Naive thymus-derived CD4-positive, alpha-beta T cell (primary cell): ENCODE results near the gene DGKI. TPM values are rescaled to one million over a fixed set of nuclear protein-coding genes. Genes with fewer than 3 reads are reported as not detected.
"Not testable (repeated sequence)": the region's sequence is repeated elsewhere in the genome, so short reads cannot be mapped to it uniquely, and the experiment has no call there.

Source experiments
- ATAC-seq: fragments of 150-1000 bp; cut with Tn5 transposase; 2 replicates; pipeline ENCODE4 v1.10.0; 2021; ENCODE audit warnings: mild to moderate bottlenecking, moderate library complexity
- CTCF ChIA-PET: fragments of 350-600 bp; sonication (Branson Sonifier 250); formaldehyde crosslinking; loops from one replicate; lab custom pipeline; 2021; ENCODE audit warnings: antibody characterized with exemption; lab: Charles Lee
- POLR2A ChIA-PET: fragments of 350-600 bp; sonication (Branson Sonifier 250); formaldehyde crosslinking; loops from one replicate; lab custom pipeline; 2021; ENCODE audit warnings: antibody characterized with exemption, inconsistent platforms; lab: Charles Lee
- DNase-seq, 9 donors: peaks; one replicate each; pipeline versions ENCODE4 v3.0.0 to v3.0.0-alpha.2; 2020 to 2022; ENCODE audit warnings: mixed read lengths in 1 of 9
- H3K27ac ChIP-seq: one replicate; pipeline ENCODE4 v1.7.0; 2013; ENCODE audit warnings: mild to moderate bottlenecking, low read depth, low read length, moderate library complexity
- H3K27me3 ChIP-seq, 2 donors: one replicate each; pipeline ENCODE4 v1.7.0; 2013; ENCODE audit warnings: low read length in 2 of 2, mild to moderate bottlenecking in 2 of 2, moderate library complexity in 2 of 2; ENCODE audit not compliant: control insufficient read depth in 2 of 2, insufficient read depth in 2 of 2
- H3K36me3 ChIP-seq, 3 experiments: 1 replicate in 2 of 3; 2 replicates in 1 of 3; pipeline ENCODE4 v1.7.0; 2013; ENCODE audit warnings: low read length in 3 of 3, mild to moderate bottlenecking in 3 of 3, moderate library complexity in 1 of 3; ENCODE audit not compliant: insufficient read depth in 3 of 3, control insufficient read depth in 2 of 3
- H3K4me1 ChIP-seq, 2 donors: one replicate each; pipeline ENCODE4 v1.7.0; 2013; ENCODE audit warnings: low read length in 2 of 2, mild to moderate bottlenecking in 2 of 2, moderate library complexity in 1 of 2; ENCODE audit not compliant: control insufficient read depth in 2 of 2, insufficient read depth in 2 of 2
- H3K4me3 ChIP-seq: 2 replicates; pipeline ENCODE4 v1.7.0; 2013; ENCODE audit warnings: mild to moderate bottlenecking, low read length
- H3K9me3 ChIP-seq, 3 experiments: 1 replicate in 2 of 3; 2 replicates in 1 of 3; pipeline ENCODE4 v1.7.0; 2013; ENCODE audit warnings: low read length in 3 of 3; ENCODE audit not compliant: control insufficient read depth in 2 of 3
- H3K27ac Mint-ChIP-seq, 9 donors: one replicate each; pipeline ENCODE4 v1.8.0; 2020 to 2022; ENCODE audit warnings: mixed read lengths in 9 of 9, mild to moderate bottlenecking in 8 of 9, moderate library complexity in 5 of 9, inconsistent platforms in 2 of 9
- H3K27me3 Mint-ChIP-seq, 5 donors: one replicate each; pipeline ENCODE4 v1.8.0; 2021 to 2022; ENCODE audit warnings: mixed read lengths in 5 of 5, mild to moderate bottlenecking in 1 of 5
- H3K36me3 Mint-ChIP-seq, 5 donors: one replicate each; pipeline ENCODE4 v1.8.0; 2020 to 2022; ENCODE audit warnings: mixed read lengths in 5 of 5, mild to moderate bottlenecking in 3 of 5, inconsistent platforms in 1 of 5
- H3K4me1 Mint-ChIP-seq, 7 donors: one replicate each; pipeline ENCODE4 v1.8.0; 2020 to 2022; ENCODE audit warnings: mixed read lengths in 7 of 7, mild to moderate bottlenecking in 3 of 7, inconsistent platforms in 1 of 7
- H3K4me3 Mint-ChIP-seq, 10 donors: one replicate each; pipeline ENCODE4 v1.8.0; 2020 to 2022; ENCODE audit warnings: mild to moderate bottlenecking in 10 of 10, mixed read lengths in 10 of 10, moderate library complexity in 6 of 10, inconsistent platforms in 2 of 10
- H3K9me3 Mint-ChIP-seq, 11 donors: one replicate each; pipeline ENCODE4 v1.8.0; 2020 to 2022; ENCODE audit warnings: mixed read lengths in 11 of 11, mild to moderate bottlenecking in 4 of 11, inconsistent platforms in 1 of 11, moderate library complexity in 1 of 11
- intact Hi-C, 2 donors: fragments of 100-400 bp; cut with micrococcal nuclease; formaldehyde crosslinking; loops; one replicate each; pipeline ENCODE4 v1.15.1; 2023
- polyA plus RNA-seq, 2 donors: library from polyadenylated mRNA; unstranded; fragments of 300-500 nt; fragmentation: Illumina TruSeq; gene quantifications; one replicate each; pipeline ENCODE4 v1.2.3, GENCODE V29; 2021
- total RNA-seq, 6 experiments: library from RNA in 5 of 6; stranded (reverse) in 5 of 6; gene quantifications; 1 replicate in 5 of 6; 2 replicates in 1 of 6; pipeline ENCODE4 v1.2.3 and lab custom pipeline; 2021 to 2026

Gene DGKI
- total and polyA plus RNA-seq, 7 experiments from 2014 or later = 1.3 TPM; not detected in 6

- POLR2A ChIA-PET, ATAC-seq, H3K27ac Mint-ChIP-seq: not testable (repeated sequence)
Observed at GRCh38 chr7:137832990-137833389, 13.8 kb downstream of the DGKI start.

GRCh38 chr7:137832382-137832781 lies 14.4 kb downstream of the DGKI start:
- Mint-ChIP-seq H3K27me3 (peaks cover 5 to 35% (median 30%) of the 10 kb centered on the region in 5 donors), H3K27ac (no peak overlapping the region), H3K36me3 (peaks cover 0 to 8% (median 0%) of the 10 kb centered on the region in 5 donors), H3K4me3 (no peak overlapping the region), H3K4me1 (no peaks in the 10 kb centered on the region), H3K9me3 (peaks cover 0 to 42% (median 15%) of the 10 kb centered on the region in 11 donors)
- no peaks in the 10 kb centered on the region for H3K27me3 ChIP-seq
- intact Hi-C loops = no loop called here
- no peak overlapping the region for H3K27ac ChIP-seq
- POLR2A ChIA-PET = no interaction called here
- ATAC-seq = no peak
- no peak overlapping the region for H3K4me3 ChIP-seq
- no peaks in the 10 kb centered on the region for H3K4me1 ChIP-seq
- peaks cover 0 to 11% (median 0%) of the 10 kb centered on the region in 3 experiments for H3K9me3 ChIP-seq
- no peak for DNase-seq
- CTCF ChIA-PET = no interaction called here
- H3K36me3 ChIP-seq = no peaks in the 10 kb centered on the region

More at GRCh38 chr7:137832990-137833389, 13.8 kb downstream of the DGKI start:
- H3K4me3 ChIP-seq, H3K4me1 Mint-ChIP-seq, DNase-seq, H3K36me3 ChIP-seq, CTCF ChIA-PET, H3K4me1 ChIP-seq, H3K27ac ChIP-seq, H3K36me3 Mint-ChIP-seq, intact Hi-C loops, H3K4me3 Mint-ChIP-seq, H3K27me3 ChIP-seq: not testable (repeated sequence)
- H3K9me3 ChIP-seq = peaks cover 0 to 11% (median 0%) of the 10 kb centered on the region in 3 experiments
- peaks cover 0 to 42% (median 15%) of the 10 kb centered on the region in 11 donors for H3K9me3 Mint-ChIP-seq
- H3K27me3 Mint-ChIP-seq = peaks cover 2 to 32% (median 24%) of the 10 kb centered on the region in 5 donors

GRCh38 chr7:137831555-137831954 lies 15.2 kb downstream of the DGKI start:
- H3K27ac Mint-ChIP-seq, intact Hi-C loops, POLR2A ChIA-PET, H3K36me3 ChIP-seq, H3K4me3 Mint-ChIP-seq, DNase-seq, H3K4me1 ChIP-seq, H3K27ac ChIP-seq, H3K36me3 Mint-ChIP-seq, H3K4me1 Mint-ChIP-seq, H3K27me3 ChIP-seq, CTCF ChIA-PET, ATAC-seq, H3K4me3 ChIP-seq: not testable (repeated sequence)
- H3K9me3 ChIP-seq = peaks cover 0 to 11% (median 0%) of the 10 kb centered on the region in 3 experiments
- Mint-ChIP-seq H3K9me3 (peaks cover 0 to 42% (median 17%) of the 10 kb centered on the region in 11 donors), H3K27me3 (peaks cover 7 to 33% (median 27%) of the 10 kb centered on the region in 5 donors)

DNA sequence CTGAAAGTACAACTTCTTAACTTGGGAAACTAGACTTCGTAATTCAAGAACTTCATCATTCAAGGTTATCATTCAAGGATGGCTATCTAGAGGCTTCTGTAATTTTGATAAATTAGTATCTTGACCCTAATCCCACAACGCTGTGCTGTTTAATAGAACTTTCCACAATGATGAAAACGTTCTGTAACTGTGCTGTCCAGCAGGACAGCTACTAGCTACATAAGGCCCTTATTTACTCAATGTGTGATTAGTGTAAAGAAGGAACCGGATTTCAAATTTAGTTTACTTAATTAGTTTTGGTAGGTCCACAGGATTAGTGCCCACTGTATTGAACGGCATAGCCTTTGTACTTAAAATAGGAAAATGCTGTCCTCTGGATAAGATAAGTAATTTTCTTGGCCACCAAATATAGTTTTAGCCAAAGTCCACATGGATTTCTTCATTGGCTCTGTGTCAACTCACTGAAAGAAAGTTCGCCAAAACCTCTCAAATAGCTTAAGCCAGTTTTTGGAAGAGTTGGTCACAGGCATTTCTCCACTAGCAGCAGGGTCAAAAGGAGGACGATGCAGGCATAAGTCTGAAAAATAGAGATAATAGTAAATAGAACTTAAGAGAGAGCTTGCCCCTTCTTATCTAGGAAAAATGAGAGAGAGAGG lies 17.3 kb downstream of the DGKI start:
- peaks cover 0 to 8% (median 0%) of the 10 kb centered on the region in 5 donors for H3K36me3 Mint-ChIP-seq
- DNase-seq (no peak), ATAC-seq (no peak)
- peaks cover 0 to 11% (median 0%) of the 10 kb centered on the region in 3 experiments for H3K9me3 ChIP-seq
- H3K4me1 ChIP-seq = no peaks in the 10 kb centered on the region
- intact Hi-C loops = no loop called here
- H3K27ac ChIP-seq = no peak overlapping the region
- H3K4me3 ChIP-seq = no peak overlapping the region
- H3K9me3 Mint-ChIP-seq = peaks cover 0 to 38% (median 17%) of the 10 kb centered on the region in 11 donors
- ChIA-PET CTCF (no interaction called here), POLR2A (no interaction called here)
- no peaks in the 10 kb centered on the region for H3K27me3 ChIP-seq
- no peaks in the 10 kb centered on the region for H3K36me3 ChIP-seq
- H3K27ac Mint-ChIP-seq = no peak overlapping the region
- H3K4me1 Mint-ChIP-seq = no peaks in the 10 kb centered on the region
- peaks cover 7 to 27% (median 19%) of the 10 kb centered on the region in 5 donors for H3K27me3 Mint-ChIP-seq
- no peak overlapping the region for H3K4me3 Mint-ChIP-seq

- no peak for ATAC-seq
- H3K27ac ChIP-seq = no peak overlapping the region
Observed at GRCh38 chr7:137828456-137828855, 18.3 kb downstream of the DGKI start.

GRCh38 chr7:137825489-137825888 lies 21.3 kb downstream of the DGKI start:
- no peaks in the 10 kb centered on the region for H3K36me3 Mint-ChIP-seq
- H3K4me3 Mint-ChIP-seq = no peak overlapping the region
- no peaks in the 10 kb centered on the region for H3K4me1 Mint-ChIP-seq
- ChIA-PET POLR2A (no interaction called here), CTCF (no interaction called here)
- no peaks in the 10 kb centered on the region for H3K36me3 ChIP-seq
- no peaks in the 10 kb centered on the region for H3K9me3 ChIP-seq
- ATAC-seq (no peak), DNase-seq (no peak)
- no peaks in the 10 kb centered on the region for H3K27me3 ChIP-seq
- H3K27ac Mint-ChIP-seq = no peak overlapping the region
- H3K4me1 ChIP-seq = no peaks in the 10 kb centered on the region
- H3K27ac ChIP-seq = no peak overlapping the region
- H3K4me3 ChIP-seq = no peak overlapping the region
- peaks cover 0 to 8% (median 0%) of the 10 kb centered on the region in 11 donors for H3K9me3 Mint-ChIP-seq
- intact Hi-C loops = no loop called here
- H3K27me3 Mint-ChIP-seq = peaks cover 8 to 31% (median 29%) of the 10 kb centered on the region in 5 donors

More at GRCh38 chr7:137828456-137828855, 18.3 kb downstream of the DGKI start:
- intact Hi-C loops = no loop called here
- Mint-ChIP-seq H3K27me3 (peaks cover 7 to 26% (median 20%) of the 10 kb centered on the region in 5 donors), H3K4me1 (no peaks in the 10 kb centered on the region), H3K9me3 (peaks cover 0 to 30% (median 13%) of the 10 kb centered on the region in 11 donors), H3K4me3 (no peak overlapping the region), H3K36me3 (peaks cover 0 to 8% (median 0%) of the 10 kb centered on the region in 5 donors), H3K27ac (no peak overlapping the region)
- DNase-seq = no peak
- ChIA-PET CTCF (no interaction called here), POLR2A (no interaction called here)
- Histone ChIP-seq H3K27me3 (no peaks in the 10 kb centered on the region), H3K4me3 (no peak overlapping the region), H3K9me3 (peaks cover 0 to 11% (median 0%) of the 10 kb centered on the region in 3 experiments), H3K4me1 (no peaks in the 10 kb centered on the region), H3K36me3 (no peaks in the 10 kb centered on the region)
